IMR-90 (cell line): ENCODE results near the gene PSMD2. TPM values are rescaled to one million over a fixed set of nuclear protein-coding genes. Genes with fewer than 3 reads are reported as not detected.

Source experiments
- ATAC-seq: fragments of 200-7000 bp; cut with Tn5 transposase; 2 replicates; pipeline ENCODE4 v1.9.1; 2020; ENCODE audit warnings: low read depth, mild to moderate bottlenecking, moderate library complexity
- BruUV-seq: library from RNA; stranded (reverse); fragments of 400-500 nt; replicated peaks from 2 replicates; lab custom pipeline; 2021; lab: Mats Ljungman, UMichigan
- CTCF ChIA-PET: fragments of 300-600 bp; formaldehyde crosslinking; extraction: SDS; loops from one replicate; lab custom pipeline; 2021; ENCODE audit warnings: antibody characterized with exemption; lab: Yijun Ruan, JAX
- POLR2A ChIA-PET: fragments of 300-600 bp; sonication (Branson Sonifier 250); formaldehyde crosslinking; loops from one replicate; lab custom pipeline; 2022; ENCODE audit warnings: antibody characterized with exemption; ENCODE audit not compliant: unreplicated experiment; lab: Charles Lee
- DNase-seq: peaks from one replicate; pipeline ENCODE4 v3.0.0; 2013
- H2AFZ ChIP-seq: replicated peaks from 2 replicates; pipeline ENCODE3; 2013; ENCODE audit warnings: low read length, mild to moderate bottlenecking; ENCODE audit not compliant: poor library complexity
- H2AK5ac ChIP-seq: 2 replicates; pipeline ENCODE4 v1.6.1; 2013; ENCODE audit warnings: low read depth, low read length, inconsistent platforms
- H2AK9ac ChIP-seq: replicated peaks from 2 replicates; pipeline ENCODE3; 2013; ENCODE audit warnings: mild to moderate bottlenecking, low read depth, low read length, moderate library complexity; ENCODE audit not compliant: poor library complexity
- H2BK120ac ChIP-seq: 2 replicates; pipeline ENCODE4 v1.6.1; 2013; ENCODE audit warnings: low read depth, low read length, inconsistent platforms
- H2BK15ac ChIP-seq: 3 replicates; pipeline ENCODE4 v1.6.1; 2013; ENCODE audit warnings: low read depth, low read length, inconsistent platforms
- H2BK20ac ChIP-seq: 2 replicates; pipeline ENCODE4 v1.6.1; 2013; ENCODE audit warnings: low read depth, mild to moderate bottlenecking, inconsistent platforms, low read length, moderate library complexity
- H2BK5ac ChIP-seq: 2 replicates; pipeline ENCODE4 v1.6.1; 2013; ENCODE audit warnings: mild to moderate bottlenecking, low read depth, low read length, inconsistent platforms; ENCODE audit not compliant: poor library complexity, severe bottlenecking
- H3K14ac ChIP-seq: replicated peaks from 2 replicates; pipeline ENCODE4 v1.6.1; 2013; ENCODE audit warnings: low read depth, low read length, inconsistent platforms
- H3K18ac ChIP-seq: 2 replicates; pipeline ENCODE4 v1.6.1; 2013; ENCODE audit warnings: low read depth, low read length, control low read depth
- H3K23ac ChIP-seq: 2 replicates; pipeline ENCODE4 v1.6.1; 2013; ENCODE audit warnings: low read depth, low read length, inconsistent platforms
- H3K27ac ChIP-seq: 2 replicates; pipeline ENCODE4 v1.5.1; 2013; ENCODE audit warnings: mild to moderate bottlenecking, control low read depth, low read length; ENCODE audit not compliant: insufficient read depth
- H3K27me3 ChIP-seq: 2 replicates; pipeline ENCODE4 v1.6.1; 2013; ENCODE audit warnings: low read length; ENCODE audit not compliant: control insufficient read depth, insufficient read depth
- H3K36me3 ChIP-seq: 2 replicates; pipeline ENCODE4 v1.6.1; 2013; ENCODE audit warnings: low read length, mixed read lengths; ENCODE audit not compliant: control insufficient read depth, insufficient read depth
- H3K4ac ChIP-seq: 2 replicates; pipeline ENCODE4 v1.6.1; 2013; ENCODE audit warnings: low read depth, low read length, inconsistent platforms
- H3K4me1 ChIP-seq: 2 replicates; pipeline ENCODE4 v1.6.1; 2013; ENCODE audit warnings: low read length, mixed read lengths; ENCODE audit not compliant: control insufficient read depth, insufficient read depth
- H3K4me2 ChIP-seq: 2 replicates; pipeline ENCODE4 v1.6.1; 2013; ENCODE audit warnings: low read depth, mild to moderate bottlenecking, control low read depth, low read length, moderate library complexity
- H3K4me3 ChIP-seq: 2 replicates; pipeline ENCODE4 v1.5.1; 2013; ENCODE audit warnings: low read depth, mild to moderate bottlenecking, control low read depth, low read length, moderate library complexity; ENCODE audit not compliant: insufficient read depth
- H3K56ac ChIP-seq: 2 replicates; pipeline ENCODE4 v1.6.1; 2013; ENCODE audit warnings: low read length, inconsistent platforms; ENCODE audit not compliant: insufficient read depth; ENCODE audit errors: extremely low read depth
- H3K79me1 ChIP-seq, 2 experiments: 2 replicates each; pipeline ENCODE4 v1.6.1; 2013; ENCODE audit warnings: low read length in 2 of 2, inconsistent platforms in 1 of 2, low read depth in 1 of 2
- H3K9ac ChIP-seq: 2 replicates; pipeline ENCODE4 v1.6.1; 2013; ENCODE audit warnings: low read depth, low read length, control low read depth
- H3K9me1 ChIP-seq: 2 replicates; pipeline ENCODE4 v1.6.1; 2013; ENCODE audit warnings: low read length, inconsistent platforms; ENCODE audit not compliant: insufficient read depth
- H3K9me3 ChIP-seq: 2 replicates; pipeline ENCODE4 v1.6.1; 2013; ENCODE audit warnings: low read length; ENCODE audit not compliant: control insufficient read depth, insufficient read depth
- H4K20me1 ChIP-seq: 2 replicates; pipeline ENCODE4 v1.6.1; 2013; ENCODE audit warnings: low read length, inconsistent platforms; ENCODE audit not compliant: insufficient read depth
- H4K5ac ChIP-seq: 2 replicates; pipeline ENCODE4 v1.6.1; 2013; ENCODE audit warnings: mild to moderate bottlenecking, low read depth, low read length, control low read depth
- H4K8ac ChIP-seq, 2 experiments: 2 replicates each; pipeline ENCODE4 v1.6.1; 2013; ENCODE audit warnings: low read depth in 2 of 2, low read length in 2 of 2, control low read depth in 1 of 2, inconsistent platforms in 1 of 2
- H4K91ac ChIP-seq: 2 replicates; pipeline ENCODE4 v1.6.1; 2013; ENCODE audit warnings: low read depth, low read length, inconsistent platforms; ENCODE audit not compliant: insufficient read depth
- FOS ChIP-seq: fragments of 150-350 bp; IDR thresholded peaks from 2 replicates; pipeline ENCODE4 v1.6.1; 2016; ENCODE audit warnings: low read depth, low read length
- MXI1 ChIP-seq: IDR thresholded peaks from 2 replicates; pipeline ENCODE4 v1.6.1; 2012; ENCODE audit warnings: low read depth, mild to moderate bottlenecking, low read length, moderate library complexity, borderline replicate concordance
- POLR2A ChIP-seq: IDR thresholded peaks from 2 replicates; pipeline ENCODE4 v1.6.1; 2012; ENCODE audit warnings: mild to moderate bottlenecking, low read depth, low read length
- RAD21 ChIP-seq: IDR thresholded peaks from 2 replicates; pipeline ENCODE4 v1.6.1; 2012; ENCODE audit warnings: low read length, improper control_type of control experiment
- SMC3 ChIP-seq: fragments of 150-350 bp; IDR thresholded peaks from 2 replicates; pipeline ENCODE4 v1.6.1; 2016; ENCODE audit warnings: low read depth, mild to moderate bottlenecking, antibody characterized with exemption, low read length, moderate library complexity
- WGBS, 2 experiments: methylation state at CpG; one replicate each; pipeline versions ENCODE4 v1.1.5 to v1.1.7; 2013; ENCODE audit warnings: missing lambda C conversion rate in 2 of 2; ENCODE audit not compliant: insufficient read length in 1 of 2; ENCODE audit errors: extremely low coverage in 2 of 2; 5-methylcytosine and 5-hydroxymethylcytosine counted together
- dilution Hi-C: fragments of 300-500 bp; cut with HindIII; formaldehyde crosslinking; loops from one replicate; pipeline ENCODE4 v1.14.3; 2018; ENCODE audit warnings: low sequenced_read_pairs; ENCODE audit not compliant: unreplicated experiment
- in situ Hi-C: fragments of 300-500 bp; cut with MboI; formaldehyde crosslinking; loops from 3 replicates; pipeline ENCODE4 v1.14.3; 2019; ENCODE audit warnings: low sequenced_read_pairs, inconsistent platforms, mixed read lengths
- intact Hi-C: fragments of 100-400 bp; cut with micrococcal nuclease; formaldehyde crosslinking; loops from 2 replicates; pipeline ENCODE4 v1.10.0; 2022
- polyA plus RNA-seq, 3 experiments: library from polyadenylated mRNA; depleted of rRNA; stranded (reverse); fragments of >200 nt; gene quantifications; 2 replicates each; pipeline ENCODE4 v1.2.3, GENCODE V29; 2012; ENCODE audit warnings: low replicate concordance in 1 of 3
- total RNA-seq: library from RNA; depleted of rRNA; stranded (reverse); fragments of >200 nt; gene quantifications from 2 replicates; pipeline ENCODE4 v1.2.3, GENCODE V29; 2012
- TF ChIP-seq, protein P1 (sequence below): conservative IDR thresholded peaks from 2 replicates; pipeline ENCODE4 v1.5.1; 2012; ENCODE audit warnings: mild to moderate bottlenecking, low read depth, low read length, improper control_type of control experiment

PSMD2 gene
- total and polyA plus RNA-seq, 2 of the 4 experiments (the other 2 are of a cell fraction): 514 to 872 TPM

DNA sequence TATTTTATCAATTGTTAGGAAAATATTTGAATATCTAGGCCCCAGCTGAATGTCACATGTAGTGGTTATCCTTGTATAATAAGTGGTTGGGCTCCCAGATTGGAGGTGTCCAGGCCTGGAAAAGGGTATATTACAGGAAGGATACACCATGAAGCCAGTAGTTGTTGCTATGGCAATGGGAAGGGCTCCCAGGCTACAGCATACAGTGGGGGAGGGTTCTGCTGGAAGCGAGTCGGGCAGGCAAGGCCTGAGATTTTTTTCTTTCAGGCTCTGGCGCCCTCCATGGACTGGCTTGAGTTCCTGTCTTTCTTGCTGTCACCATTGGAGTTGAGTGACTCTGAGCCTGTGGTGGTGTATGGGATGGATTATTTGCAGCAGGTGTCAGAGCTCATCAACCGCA is 14.3 kb upstream of the PSMD2 start:
- 0% methylated on average over 2 of the region's 4 CpGs; no CpG with 5 or more reads in 1 of the 2 experiments for WGBS, 2 experiments
- Histone ChIP-seq H3K56ac (no peak overlapping the region), H3K4me2 (no peak overlapping the region), H2AK5ac (no peak overlapping the region), H3K79me1 (no peaks in the 10 kb centered on the region), H3K9me1 (no peaks in the 10 kb centered on the region), H4K5ac (no peak overlapping the region), H4K91ac (no peak overlapping the region), H3K4me1 (no peaks in the 10 kb centered on the region), H2BK15ac (no peak overlapping the region), H2BK5ac (no peak overlapping the region), H3K9me3 (peaks cover 3% of the 10 kb centered on the region), H3K23ac (no peak overlapping the region), H4K20me1 (no peaks in the 10 kb centered on the region), H3K36me3 (no peaks in the 10 kb centered on the region), H3K9ac (no peak overlapping the region), H2BK120ac (no peak overlapping the region), H2AFZ (no peak overlapping the region), H2AK9ac (no peak overlapping the region), H3K14ac (no peak overlapping the region), H4K8ac (no peak overlapping the region), H3K27ac (no peak overlapping the region), H3K4me3 (no peak overlapping the region), H3K27me3 (peaks cover 41% of the 10 kb centered on the region), H3K4ac (no peak overlapping the region), H3K18ac (no peak overlapping the region), H2BK20ac (no peak overlapping the region)
- intact Hi-C loops: loop anchor here (1.0 to 5.0 kb wide), 2 partner anchors 57 to 389 kb away; partner anchors contain the start of gene VWA5B2
- POLR2A ChIA-PET: interaction anchor here (0.6 kb wide), 1 partner anchor 64 kb away, joined by 6 read pairs; no protein-coding TSS in a partner anchor
- peak; percentile 65 for DNase-seq
- ATAC-seq: peak; percentile 94
- dilution Hi-C loops: no loop called here
- BruUV-seq: no TSS peak
- CTCF ChIA-PET: interaction anchor here (0.6 kb wide), 1 partner anchor 40 kb away, joined by 3 read pairs; no protein-coding TSS in a partner anchor
- 0 out of 2 replicates have a peak, but pooled peaks have one; percentile 16 for TF ChIP-seq MXI1
- peak; percentile 36; the same call in 1 of the 2 replicates for TF ChIP-seq SMC3
- TF ChIP-seq POLR2A: no peak
- peak; percentile 63 for TF ChIP-seq RAD21
- TF ChIP-seq, protein P1, sequence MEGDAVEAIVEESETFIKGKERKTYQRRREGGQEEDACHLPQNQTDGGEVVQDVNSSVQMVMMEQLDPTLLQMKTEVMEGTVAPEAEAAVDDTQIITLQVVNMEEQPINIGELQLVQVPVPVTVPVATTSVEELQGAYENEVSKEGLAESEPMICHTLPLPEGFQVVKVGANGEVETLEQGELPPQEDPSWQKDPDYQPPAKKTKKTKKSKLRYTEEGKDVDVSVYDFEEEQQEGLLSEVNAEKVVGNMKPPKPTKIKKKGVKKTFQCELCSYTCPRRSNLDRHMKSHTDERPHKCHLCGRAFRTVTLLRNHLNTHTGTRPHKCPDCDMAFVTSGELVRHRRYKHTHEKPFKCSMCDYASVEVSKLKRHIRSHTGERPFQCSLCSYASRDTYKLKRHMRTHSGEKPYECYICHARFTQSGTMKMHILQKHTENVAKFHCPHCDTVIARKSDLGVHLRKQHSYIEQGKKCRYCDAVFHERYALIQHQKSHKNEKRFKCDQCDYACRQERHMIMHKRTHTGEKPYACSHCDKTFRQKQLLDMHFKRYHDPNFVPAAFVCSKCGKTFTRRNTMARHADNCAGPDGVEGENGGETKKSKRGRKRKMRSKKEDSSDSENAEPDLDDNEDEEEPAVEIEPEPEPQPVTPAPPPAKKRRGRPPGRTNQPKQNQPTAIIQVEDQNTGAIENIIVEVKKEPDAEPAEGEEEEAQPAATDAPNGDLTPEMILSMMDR: peak; percentile 57
- no peak for TF ChIP-seq FOS
- in situ Hi-C loops: loop anchor here (10.0 kb wide), 1 partner anchor 390 kb away; no protein-coding TSS in a partner anchor
